HG03378 (cell line): Measurements from ENCODE around the gene TEX29.

Source experiments
- ATAC-seq: cut with Tn5 transposase; IDR thresholded peaks from one replicate; pipeline ENCODE4 v1.9.1; 2021; ENCODE audit warnings: mild to moderate bottlenecking, moderate library complexity; ENCODE audit not compliant: unreplicated experiment

TEX29 gene

GRCh38 chr13:111390522-111391270 lies 70.3 kb downstream of the TEX29 start:
- ATAC-seq = no peak

GRCh38 chr13:111392486-111392885 lies 72.0 kb downstream of the TEX29 start:
- ATAC-seq = no peak

DNA sequence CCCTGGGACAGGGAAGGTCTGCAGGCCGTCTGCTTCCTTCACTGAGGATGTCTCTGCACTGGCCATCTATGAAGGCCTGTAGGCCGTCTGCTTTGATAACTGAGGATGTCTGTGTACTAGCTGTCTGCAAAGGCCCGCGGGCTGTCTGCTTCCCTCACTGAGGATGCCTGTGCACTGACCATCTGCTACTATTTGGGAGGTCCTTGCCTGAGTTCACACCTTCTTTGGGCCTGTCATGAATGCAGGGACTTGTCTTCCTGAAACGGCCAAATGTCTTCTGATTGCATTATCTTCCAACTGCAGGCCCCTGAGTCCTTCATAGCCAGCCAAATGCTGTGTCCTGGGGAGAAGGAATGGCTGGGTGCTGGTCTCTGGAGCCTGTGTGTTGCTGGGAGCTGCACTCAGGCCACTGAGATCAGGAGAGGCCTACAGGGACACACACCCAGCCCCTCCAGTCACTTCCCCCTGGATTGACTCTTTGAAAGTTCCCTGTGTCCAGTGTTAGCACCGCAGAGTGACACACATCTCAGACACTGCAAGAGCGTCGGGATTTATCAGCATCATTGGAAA lies 72.9 kb downstream of the TEX29 start:
- ATAC-seq = no peak
